ENCODE measurements around the gene PDXP.

PDXP gene

DNA sequence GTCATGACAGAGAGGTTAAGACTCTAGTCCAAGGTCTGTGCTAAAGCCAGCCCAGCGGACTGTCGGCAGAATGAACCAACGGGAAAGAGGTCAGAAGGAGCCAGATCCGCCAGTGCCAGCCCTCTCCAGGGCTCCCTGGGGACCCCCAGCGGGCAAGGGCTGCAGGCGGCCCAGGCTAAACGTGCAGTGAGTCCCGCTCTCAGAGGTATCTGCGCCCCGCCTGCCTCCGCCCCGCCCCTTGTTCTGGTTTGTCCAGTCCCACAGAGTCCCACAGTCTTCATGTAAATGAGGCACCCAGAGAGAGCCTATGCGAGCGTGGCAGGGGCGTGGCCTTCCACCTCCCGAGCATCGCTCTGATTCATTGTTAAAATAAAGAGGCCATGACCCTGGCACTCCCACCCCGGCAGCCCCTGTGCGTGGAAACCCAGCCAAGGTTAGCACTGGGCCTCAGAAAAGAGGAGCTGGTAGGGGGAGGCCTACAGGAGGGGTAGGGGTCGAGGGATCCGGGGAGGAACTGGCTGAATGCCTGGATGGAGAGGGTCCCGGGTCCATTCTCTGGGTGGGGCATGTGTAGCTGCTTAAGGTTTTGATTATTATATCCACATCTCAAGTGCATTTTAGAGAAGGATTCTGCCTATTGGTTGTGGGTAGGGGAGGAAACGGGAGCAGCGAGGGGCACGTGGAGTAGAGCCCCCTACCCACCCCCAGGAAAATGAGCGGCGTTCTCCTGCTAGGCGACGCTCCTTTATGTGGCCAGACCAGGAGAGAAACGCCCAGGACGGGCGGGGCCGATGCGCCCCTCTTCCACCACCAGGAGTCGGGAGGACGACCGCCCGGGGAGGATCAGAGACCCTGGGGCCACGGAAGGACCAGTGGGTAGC lies 38.4 kb downstream of the PDXP start, which contains the start of gene TRIOBP:
Gene TRIOBP, plus strand, starts transcription at position 392 of the 881 bp plus-strand sequence. CDS start 4,318 bp downstream, outside the sequence.
- Histone ChIP-seq H3K4me1 (ENCODE audit: control insufficient read depth, low read depth, low read length) (no peaks in the 10 kb centered on the region), H3K4me3 (ENCODE audit: low read length) (peak within 1 kb of the TSS; percentile 77), H3K27me3 (ENCODE audit: control insufficient read depth, insufficient read depth, low read length) (no peaks in the 10 kb centered on the region), H3K36me3 (ENCODE audit: control insufficient read depth, low read depth, low read length) (peaks cover 17% of the 10 kb centered on the region), H3K27ac (ENCODE audit: low read length) (peak within 1 kb of the TSS; percentile 26), H3K9me3 (ENCODE audit: control insufficient read depth, low read depth, low read length) (no peaks in the 10 kb centered on the region), H3K9ac (ENCODE audit: low read length) (peak within 1 kb of the TSS; percentile 71)

DNA sequence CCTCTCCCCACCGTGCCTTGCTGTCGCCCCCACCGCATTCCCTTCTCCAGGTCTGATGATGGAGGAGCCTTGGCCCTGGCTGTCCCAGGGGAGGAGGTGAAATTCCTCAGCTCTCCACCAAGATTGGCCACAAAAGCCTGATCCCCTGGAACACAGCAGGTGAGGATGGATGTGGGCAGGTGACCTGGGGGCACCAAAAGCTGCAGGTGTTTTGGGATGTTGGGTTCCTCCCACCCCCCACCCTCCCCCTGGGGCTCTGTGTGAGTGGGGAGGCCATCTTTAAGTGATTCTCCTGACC lies 39.0 kb downstream of the PDXP start:
- Histone ChIP-seq H3K9ac (ENCODE audit: low read length) (peak overlapping the region; percentile 71), H3K4me3 (ENCODE audit: low read length) (peak overlapping the region; percentile 77), H3K4me1 (ENCODE audit: control insufficient read depth, low read depth, low read length) (no peaks in the 10 kb centered on the region), H3K27ac (ENCODE audit: low read length) (peak overlapping the region; percentile 26), H3K27me3 (ENCODE audit: control insufficient read depth, insufficient read depth, low read length) (no peaks in the 10 kb centered on the region), H3K9me3 (ENCODE audit: control insufficient read depth, low read depth, low read length) (no peaks in the 10 kb centered on the region), H3K36me3 (ENCODE audit: control insufficient read depth, low read depth, low read length) (peaks cover 18% of the 10 kb centered on the region)

DNA sequence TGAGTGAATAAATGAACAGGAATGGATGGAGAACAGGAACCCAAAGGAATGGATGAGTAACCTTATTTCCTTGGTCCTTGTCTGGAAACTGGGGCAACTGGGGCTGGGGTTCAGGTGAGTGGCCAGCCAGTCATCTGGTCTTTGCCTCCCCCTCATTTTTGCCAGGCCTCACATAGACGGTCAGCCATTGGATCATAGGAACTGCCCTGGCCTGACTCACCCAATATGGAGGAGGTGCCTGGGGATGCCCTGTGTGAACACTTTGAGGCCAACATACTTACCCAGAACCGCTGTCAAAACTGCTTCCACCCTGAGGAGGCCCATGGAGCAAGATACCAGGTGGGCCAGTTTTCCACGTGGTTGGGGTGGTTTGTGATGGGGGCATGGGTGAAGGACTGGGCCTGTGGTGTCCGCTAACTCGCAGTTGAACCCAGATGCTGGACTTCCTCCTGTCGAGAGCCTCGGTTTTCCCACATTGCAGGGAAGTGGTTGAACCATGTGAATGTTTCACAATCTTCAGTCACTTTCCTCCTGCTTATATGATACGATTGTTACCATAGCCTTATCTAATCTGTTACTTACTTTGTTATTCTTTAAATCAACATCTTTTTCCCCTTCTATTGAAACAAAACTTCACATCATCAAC lies 42.7 kb downstream of the PDXP start:
- Histone ChIP-seq H3K27me3 (ENCODE audit: control insufficient read depth, insufficient read depth, low read length) (no peaks in the 10 kb centered on the region), H3K36me3 (ENCODE audit: control insufficient read depth, low read depth, low read length) (peaks cover 39% of the 10 kb centered on the region), H3K4me1 (ENCODE audit: control insufficient read depth, low read depth, low read length) (no peaks in the 10 kb centered on the region), H3K27ac (ENCODE audit: low read length) (no peak overlapping the region), H3K9me3 (ENCODE audit: control insufficient read depth, low read depth, low read length) (no peaks in the 10 kb centered on the region), H3K9ac (ENCODE audit: low read length) (no peak overlapping the region), H3K4me3 (ENCODE audit: low read length) (no peak overlapping the region)

DNA sequence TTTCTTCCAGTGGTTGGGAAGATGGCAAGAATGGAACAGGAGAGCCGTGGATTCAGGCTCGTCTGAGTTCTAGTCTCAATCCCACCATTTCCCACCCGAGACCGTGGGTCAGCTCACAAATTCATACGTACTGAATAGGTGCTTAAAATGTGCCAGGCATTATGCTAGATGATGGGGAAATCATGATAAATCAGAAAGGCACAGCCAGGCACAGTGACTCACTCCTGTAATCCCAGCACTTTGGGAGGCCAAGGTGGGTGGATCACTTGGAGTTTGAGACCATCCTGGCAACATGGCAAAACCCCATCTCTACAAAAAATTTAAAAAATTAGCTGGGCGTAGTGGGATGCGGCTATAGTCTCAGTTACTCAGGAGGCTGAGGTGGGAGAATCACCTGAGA lies 45.4 kb downstream of the PDXP start:
- no peaks in the 10 kb centered on the region for H3K9me3 ChIP-seq (ENCODE audit: control insufficient read depth, low read depth, low read length)
- H3K27ac ChIP-seq (ENCODE audit: low read length) = no peak overlapping the region
- H3K9ac ChIP-seq (ENCODE audit: low read length) = no peak overlapping the region
- H3K27me3 ChIP-seq (ENCODE audit: control insufficient read depth, insufficient read depth, low read length) = no peaks in the 10 kb centered on the region
- H3K4me1 ChIP-seq (ENCODE audit: control insufficient read depth, low read depth, low read length) = no peaks in the 10 kb centered on the region
- no peak overlapping the region for H3K4me3 ChIP-seq (ENCODE audit: low read length)
- H3K36me3 ChIP-seq (ENCODE audit: control insufficient read depth, low read depth, low read length) = peaks cover 39% of the 10 kb centered on the region

DNA sequence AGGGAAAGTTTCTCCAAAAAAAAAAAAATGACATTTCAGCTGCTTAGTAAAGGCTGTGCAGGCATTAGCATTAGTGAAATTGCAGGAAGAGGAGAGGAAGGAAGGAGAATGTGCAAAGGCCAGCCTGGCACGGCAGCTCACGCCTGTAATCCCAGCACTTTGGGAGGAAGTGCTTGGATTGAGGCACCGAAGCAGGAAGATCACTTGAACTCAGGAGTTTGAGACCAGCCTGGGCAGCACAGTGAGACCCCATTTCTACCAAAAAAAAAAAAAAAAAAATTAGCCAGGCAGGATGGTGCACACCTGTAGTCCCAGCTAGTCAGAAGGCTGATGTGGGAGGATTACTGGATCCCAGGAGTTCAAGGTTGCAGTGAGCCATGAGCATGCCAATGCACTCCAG lies 46.1 kb downstream of the PDXP start:
- Histone ChIP-seq H3K9me3 (ENCODE audit: control insufficient read depth, low read depth, low read length) (no peaks in the 10 kb centered on the region), H3K4me1 (ENCODE audit: control insufficient read depth, low read depth, low read length) (no peaks in the 10 kb centered on the region), H3K36me3 (ENCODE audit: control insufficient read depth, low read depth, low read length) (peaks cover 37% of the 10 kb centered on the region), H3K4me3 (ENCODE audit: low read length) (no peak overlapping the region), H3K27ac (ENCODE audit: low read length) (no peak overlapping the region), H3K27me3 (ENCODE audit: control insufficient read depth, insufficient read depth, low read length) (no peaks in the 10 kb centered on the region), H3K9ac (ENCODE audit: low read length) (no peak overlapping the region)

DNA sequence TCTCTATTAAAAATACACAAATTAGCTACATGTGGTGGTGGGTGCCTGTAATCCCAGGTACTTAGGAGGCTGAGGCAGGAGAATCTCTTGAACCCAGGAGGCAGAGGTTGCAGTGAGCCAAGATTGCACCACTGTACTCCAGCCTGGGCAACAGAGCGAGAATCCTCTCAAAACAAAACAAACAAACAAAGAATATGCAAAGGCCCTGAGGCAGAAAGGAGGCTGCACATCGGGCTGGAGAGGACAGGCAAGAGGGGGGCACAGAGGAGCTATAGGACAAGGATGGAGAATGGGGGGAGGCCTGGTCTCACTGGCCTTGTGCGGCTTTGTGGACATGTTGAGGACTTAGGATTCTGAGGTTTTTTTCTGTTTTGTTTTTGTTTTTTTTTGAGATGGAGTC lies 46.7 kb downstream of the PDXP start:
- Histone ChIP-seq H3K9me3 (ENCODE audit: control insufficient read depth, low read depth, low read length) (no peaks in the 10 kb centered on the region), H3K27ac (ENCODE audit: low read length) (no peak overlapping the region), H3K9ac (ENCODE audit: low read length) (no peak overlapping the region), H3K27me3 (ENCODE audit: control insufficient read depth, insufficient read depth, low read length) (no peaks in the 10 kb centered on the region), H3K4me1 (ENCODE audit: control insufficient read depth, low read depth, low read length) (no peaks in the 10 kb centered on the region), H3K36me3 (ENCODE audit: control insufficient read depth, low read depth, low read length) (peaks cover 40% of the 10 kb centered on the region), H3K4me3 (ENCODE audit: low read length) (no peak overlapping the region)

DNA sequence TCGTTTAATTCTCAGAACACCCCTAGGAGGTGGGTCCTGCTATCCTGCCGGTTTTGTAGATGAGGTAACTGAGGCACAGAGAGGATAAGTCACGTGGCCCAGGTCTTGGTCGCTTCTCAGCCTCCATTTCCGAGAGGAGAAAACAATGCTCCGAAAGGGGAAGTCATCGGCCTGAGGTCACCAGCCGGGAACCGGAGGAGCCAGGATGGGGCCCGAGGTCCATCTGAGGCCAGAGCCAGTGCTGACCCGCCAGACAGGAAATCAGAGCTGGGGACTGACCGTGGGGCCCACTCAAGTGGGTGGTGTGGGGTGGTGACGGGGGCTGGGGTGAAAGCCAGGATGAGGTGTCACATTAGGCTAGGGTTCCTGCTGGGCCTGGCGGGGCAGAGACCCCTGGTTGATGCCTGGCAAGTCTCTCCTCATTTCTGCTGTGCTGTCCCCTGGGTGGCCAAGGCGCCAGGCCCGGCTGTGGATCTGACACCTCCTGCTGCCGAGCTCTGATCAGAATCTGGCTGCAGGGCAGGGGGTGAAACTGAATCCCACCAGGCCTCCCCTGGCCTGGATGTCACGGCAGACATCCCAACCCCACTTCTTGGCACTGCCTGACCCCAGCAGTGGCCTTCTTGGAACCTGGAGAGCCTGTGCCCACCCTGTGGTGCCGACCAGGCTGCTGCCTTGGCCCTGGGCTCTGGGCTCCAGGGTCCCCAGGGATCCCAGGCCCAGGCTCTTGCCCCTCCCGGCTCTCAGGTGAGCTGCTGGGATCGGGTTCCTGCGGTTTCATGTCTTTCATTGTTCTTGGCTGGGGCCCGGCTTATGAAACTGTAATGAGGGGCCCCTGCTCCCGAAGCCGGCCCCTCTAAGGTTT lies 50.3 kb downstream of the PDXP start:
- Histone ChIP-seq H3K4me1 (ENCODE audit: control insufficient read depth, low read depth, low read length) (no peaks in the 10 kb centered on the region), H3K9ac (ENCODE audit: low read length) (no peak overlapping the region), H3K27ac (ENCODE audit: low read length) (no peak overlapping the region), H3K4me3 (ENCODE audit: low read length) (no peak overlapping the region), H3K9me3 (ENCODE audit: control insufficient read depth, low read depth, low read length) (no peaks in the 10 kb centered on the region), H3K36me3 (ENCODE audit: control insufficient read depth, low read depth, low read length) (peaks cover 24% of the 10 kb centered on the region), H3K27me3 (ENCODE audit: control insufficient read depth, insufficient read depth, low read length) (no peaks in the 10 kb centered on the region)

DNA sequence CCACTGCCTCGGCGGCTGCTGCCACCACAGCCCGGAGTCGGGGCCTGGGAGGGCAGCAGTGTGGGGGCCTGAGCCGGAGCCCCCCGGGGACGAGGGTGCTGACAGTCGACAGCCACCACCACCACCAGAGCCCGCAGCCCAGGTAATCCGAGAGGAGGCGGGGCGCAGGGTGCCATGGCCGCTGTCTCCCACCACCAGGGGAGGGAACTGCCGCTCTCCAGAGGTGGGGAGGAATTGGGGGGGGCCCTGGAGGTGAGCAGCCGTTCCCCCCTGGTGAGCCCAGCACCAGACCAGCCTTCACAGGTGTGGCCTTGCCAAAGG lies 50.9 kb downstream of the PDXP start:
- Histone ChIP-seq H3K9ac (ENCODE audit: low read length) (no peak overlapping the region), H3K4me3 (ENCODE audit: low read length) (no peak overlapping the region), H3K36me3 (ENCODE audit: control insufficient read depth, low read depth, low read length) (peaks cover 19% of the 10 kb centered on the region), H3K9me3 (ENCODE audit: control insufficient read depth, low read depth, low read length) (no peaks in the 10 kb centered on the region), H3K27me3 (ENCODE audit: control insufficient read depth, insufficient read depth, low read length) (no peaks in the 10 kb centered on the region), H3K27ac (ENCODE audit: low read length) (no peak overlapping the region), H3K4me1 (ENCODE audit: control insufficient read depth, low read depth, low read length) (no peaks in the 10 kb centered on the region)

DNA sequence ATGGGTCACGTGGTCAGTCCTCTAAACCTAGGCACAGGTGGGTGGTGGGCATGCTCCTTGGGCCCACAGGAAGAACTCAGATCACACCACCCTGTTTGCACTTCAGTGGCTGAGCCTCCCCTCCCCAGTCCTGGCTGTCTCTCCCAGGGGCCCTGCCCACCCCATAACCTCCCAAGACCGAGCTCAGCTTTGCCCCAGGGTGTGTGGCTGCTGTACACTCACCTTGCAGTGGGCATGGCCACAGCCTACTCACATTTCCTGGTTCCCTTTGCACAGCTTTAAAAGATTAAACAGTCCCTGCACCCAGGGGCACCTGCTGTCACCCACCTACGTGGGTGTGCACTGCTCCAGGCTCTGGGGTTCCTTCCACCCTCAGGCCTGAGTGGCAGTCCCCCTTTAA lies 52.2 kb downstream of the PDXP start:
- peaks cover 14% of the 10 kb centered on the region for H3K36me3 ChIP-seq (ENCODE audit: control insufficient read depth, low read depth, low read length)
- no peaks in the 10 kb centered on the region for H3K9me3 ChIP-seq (ENCODE audit: control insufficient read depth, low read depth, low read length)
- no peak overlapping the region for H3K4me3 ChIP-seq (ENCODE audit: low read length)
- H3K27ac ChIP-seq (ENCODE audit: low read length) = no peak overlapping the region
- H3K9ac ChIP-seq (ENCODE audit: low read length) = no peak overlapping the region
- H3K27me3 ChIP-seq (ENCODE audit: control insufficient read depth, insufficient read depth, low read length) = no peaks in the 10 kb centered on the region
- no peaks in the 10 kb centered on the region for H3K4me1 ChIP-seq (ENCODE audit: control insufficient read depth, low read depth, low read length)

DNA sequence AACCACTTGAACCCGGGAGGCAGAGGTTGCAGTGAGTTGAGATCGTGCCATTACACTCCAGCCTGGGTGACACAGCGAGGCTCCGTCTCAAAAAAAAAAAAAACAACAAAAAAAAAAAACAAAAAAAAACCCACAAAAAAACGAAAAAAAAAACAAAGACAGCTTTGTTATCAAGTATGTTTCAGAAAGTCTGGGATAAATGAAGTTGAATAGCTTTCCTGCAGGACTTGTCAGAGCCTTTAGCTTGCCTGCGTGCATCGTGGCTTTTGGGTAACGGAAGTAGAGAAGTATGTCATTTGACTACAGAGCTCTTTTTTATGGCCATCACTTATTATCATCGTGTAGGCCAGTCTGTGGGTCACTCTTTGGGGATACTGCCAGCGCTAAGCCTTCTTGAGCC lies 53.0 kb downstream of the PDXP start:
- H3K9ac ChIP-seq (ENCODE audit: low read length) = no peak overlapping the region
- H3K27ac ChIP-seq (ENCODE audit: low read length) = no peak overlapping the region
- H3K36me3 ChIP-seq (ENCODE audit: control insufficient read depth, low read depth, low read length) = peaks cover 12% of the 10 kb centered on the region
- H3K27me3 ChIP-seq (ENCODE audit: control insufficient read depth, insufficient read depth, low read length) = no peaks in the 10 kb centered on the region
- no peaks in the 10 kb centered on the region for H3K9me3 ChIP-seq (ENCODE audit: control insufficient read depth, low read depth, low read length)
- H3K4me1 ChIP-seq (ENCODE audit: control insufficient read depth, low read depth, low read length) = no peaks in the 10 kb centered on the region
- no peak overlapping the region for H3K4me3 ChIP-seq (ENCODE audit: low read length)

DNA sequence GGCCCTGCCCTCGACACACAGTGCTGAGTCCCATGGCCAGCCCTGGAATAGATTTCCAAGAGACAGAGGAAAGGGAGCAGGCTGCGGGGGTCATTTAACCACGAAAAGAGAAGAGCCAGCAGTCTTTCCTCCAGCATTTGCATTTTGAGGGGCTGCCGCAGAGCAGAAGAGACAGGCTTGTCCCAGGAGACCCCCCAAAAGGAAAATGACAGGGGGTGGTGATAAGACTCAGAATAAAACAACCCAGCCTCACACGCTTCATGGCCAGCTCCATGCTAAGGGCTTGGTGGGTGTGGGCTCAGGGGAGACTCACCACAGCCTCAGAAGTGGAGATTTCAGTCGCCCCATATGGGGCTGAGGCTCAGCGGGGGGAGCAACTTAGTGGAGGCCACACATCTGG lies 55.2 kb downstream of the PDXP start:
- Histone ChIP-seq H3K36me3 (ENCODE audit: control insufficient read depth, low read depth, low read length) (peaks cover 12% of the 10 kb centered on the region), H3K4me1 (ENCODE audit: control insufficient read depth, low read depth, low read length) (no peaks in the 10 kb centered on the region), H3K27me3 (ENCODE audit: control insufficient read depth, insufficient read depth, low read length) (no peaks in the 10 kb centered on the region), H3K27ac (ENCODE audit: low read length) (no peak overlapping the region), H3K9ac (ENCODE audit: low read length) (no peak overlapping the region), H3K9me3 (ENCODE audit: control insufficient read depth, low read depth, low read length) (no peaks in the 10 kb centered on the region), H3K4me3 (ENCODE audit: low read length) (no peak overlapping the region)

Data from iPS-18a (cell line).